D341Med (cell line): ENCODE measurements around the gene RERG.
"Not testable (repeated sequence)": the region's sequence is repeated elsewhere in the genome, so short reads cannot be mapped to it uniquely, and the experiment has no call there.

Source experiments
- DNase-seq: peaks from one replicate; pipeline ENCODE4 v3.0.0; 2012; ENCODE audit warnings: low spot score

Gene RERG

GRCh38 chr12:15143467-15143866 lies 77.8 kb downstream of the RERG start:
- no peak for DNase-seq

GRCh38 chr12:15142711-15143110 lies 78.5 kb downstream of the RERG start:
- no peak for DNase-seq

GRCh38 chr12:15131431-15131830 lies 89.8 kb downstream of the RERG start:
- no peak for DNase-seq

- no peak for DNase-seq
Measured at GRCh38 chr12:15130541-15130940, 90.7 kb downstream of the RERG start.

GRCh38 chr12:15123401-15123800 lies 97.8 kb downstream of the RERG start:
- DNase-seq = no peak

GRCh38 chr12:15122344-15122743 lies 98.9 kb downstream of the RERG start:
- no peak for DNase-seq

- no peak for DNase-seq
Measured at GRCh38 chr12:15118955-15119354, 102.3 kb downstream of the RERG start.

- no peak for DNase-seq
Measured at GRCh38 chr12:15116983-15117382, 104.2 kb downstream of the RERG start.

GRCh38 chr12:15116086-15116485 lies 105.1 kb downstream of the RERG start:
- DNase-seq = no peak

- no peak for DNase-seq
Measured at GRCh38 chr12:15115434-15115833, 105.8 kb downstream of the RERG start.

GRCh38 chr12:15114501-15114900 lies 106.7 kb downstream of the RERG start:
- no peak for DNase-seq

GRCh38 chr12:15092826-15093225 lies 128.4 kb downstream of the RERG start:
- DNase-seq = no peak

GRCh38 chr12:15090441-15090840 lies 130.8 kb downstream of the RERG start:
- no peak for DNase-seq

GRCh38 chr12:15088105-15088504 lies 133.1 kb downstream of the RERG start:
- DNase-seq = no peak

GRCh38 chr12:15077751-15078150 lies 143.5 kb downstream of the RERG start:
- not testable (repeated sequence) for DNase-seq

- no peak for DNase-seq
Measured at GRCh38 chr12:15074351-15074750, 146.9 kb downstream of the RERG start.

GRCh38 chr12:15059123-15059522 lies 162.1 kb downstream of the RERG start:
- no peak for DNase-seq
